ENCODE data around the gene RAB9A. TPM values are rescaled to one million over a fixed set of nuclear protein-coding genes. Genes with fewer than 3 reads are reported as not detected.

Gene RAB9A
- total and polyA plus RNA-seq, 10 of the 15 experiments (the other 5 are each of a cell fraction or from before 2014, with no cell fraction given), result 42.1 to 142 (median 49.9) TPM

GRCh38 chrX:13750204-13750603 is 61.3 kb downstream of the RAB9A start (continued):
- TF ChIP-seq ZNF24 (IDR thresholded peaks at IDR 0.05) (no peak), PBX3 (IDR thresholded peaks at IDR 0.05; ENCODE audit: insufficient replicate concordance, low read depth, low read length) (no peak), CHD2 (IDR thresholded peaks at IDR 0.05; ENCODE audit: borderline replicate concordance, low read depth, low read length) (no peak), SMC3 (IDR thresholded peaks at IDR 0.05; ENCODE audit: borderline replicate concordance, low read length) (peak; percentile 77; the same call in 1 of the 2 replicates), BMI1 (IDR thresholded peaks at IDR 0.05; ENCODE audit: borderline replicate concordance) (no peak), EP300 (IDR thresholded peaks at IDR 0.05; ENCODE audit: borderline replicate concordance in 1 of 2, control insufficient read depth in 1 of 2, low read depth in 2 of 2, low read length in 2 of 2) (no peak), CEBPZ (IDR thresholded peaks at IDR 0.05; ENCODE audit: low read depth, low read length) (no peak), NBN (IDR thresholded peaks at IDR 0.05) (0 out of 2 replicates have a peak, but pooled peaks have one; percentile 16), YY1 (IDR thresholded peaks at IDR 0.05; ENCODE audit: low read depth, low read length) (0 out of 2 replicates have a peak, but pooled peaks have one; percentile 42), MYB (IDR thresholded peaks at IDR 0.05; ENCODE audit: borderline replicate concordance, low read depth, low read length) (no peak), ZNF622 (IDR thresholded peaks at IDR 0.05) (no peak), NFXL1 (IDR thresholded peaks at IDR 0.05; ENCODE audit: borderline replicate concordance) (no peak), POLR2A (IDR thresholded peaks at IDR 0.05; ENCODE audit: low read depth, low read length) (no peak), KDM1A (IDR thresholded peaks at IDR 0.05; ENCODE audit: borderline replicate concordance) (no peak), BCL11A (IDR thresholded peaks at IDR 0.05; ENCODE audit: low read depth, low read length) (no peak), IKZF1 (conservative IDR thresholded peaks at IDR 0.05) (no peak), GABPA (IDR thresholded peaks at IDR 0.05; ENCODE audit: low read depth) (no peak), RELA (IDR thresholded peaks at IDR 0.05; ENCODE audit: borderline replicate concordance, partially characterized antibody) (no peak), IKZF2 (IDR thresholded peaks at IDR 0.05) (no peak), HDAC6 (IDR thresholded peaks at IDR 0.05; ENCODE audit: unreplicated experiment) (no peak)
- TF ChIP-seq, protein P1, sequence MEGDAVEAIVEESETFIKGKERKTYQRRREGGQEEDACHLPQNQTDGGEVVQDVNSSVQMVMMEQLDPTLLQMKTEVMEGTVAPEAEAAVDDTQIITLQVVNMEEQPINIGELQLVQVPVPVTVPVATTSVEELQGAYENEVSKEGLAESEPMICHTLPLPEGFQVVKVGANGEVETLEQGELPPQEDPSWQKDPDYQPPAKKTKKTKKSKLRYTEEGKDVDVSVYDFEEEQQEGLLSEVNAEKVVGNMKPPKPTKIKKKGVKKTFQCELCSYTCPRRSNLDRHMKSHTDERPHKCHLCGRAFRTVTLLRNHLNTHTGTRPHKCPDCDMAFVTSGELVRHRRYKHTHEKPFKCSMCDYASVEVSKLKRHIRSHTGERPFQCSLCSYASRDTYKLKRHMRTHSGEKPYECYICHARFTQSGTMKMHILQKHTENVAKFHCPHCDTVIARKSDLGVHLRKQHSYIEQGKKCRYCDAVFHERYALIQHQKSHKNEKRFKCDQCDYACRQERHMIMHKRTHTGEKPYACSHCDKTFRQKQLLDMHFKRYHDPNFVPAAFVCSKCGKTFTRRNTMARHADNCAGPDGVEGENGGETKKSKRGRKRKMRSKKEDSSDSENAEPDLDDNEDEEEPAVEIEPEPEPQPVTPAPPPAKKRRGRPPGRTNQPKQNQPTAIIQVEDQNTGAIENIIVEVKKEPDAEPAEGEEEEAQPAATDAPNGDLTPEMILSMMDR (IDR thresholded peaks at IDR 0.05 in 2 of 3, conservative IDR thresholded peaks at IDR 0.05 in 1 of 3; ENCODE audit: control insufficient read depth in 2 of 3, extremely low read depth in 1 of 3, insufficient read depth in 1 of 3, low read depth in 3 of 3, low read length in 3 of 3), result peak; percentile 65 to 74 (median 70)
- TF ChIP-seq, protein P2, sequence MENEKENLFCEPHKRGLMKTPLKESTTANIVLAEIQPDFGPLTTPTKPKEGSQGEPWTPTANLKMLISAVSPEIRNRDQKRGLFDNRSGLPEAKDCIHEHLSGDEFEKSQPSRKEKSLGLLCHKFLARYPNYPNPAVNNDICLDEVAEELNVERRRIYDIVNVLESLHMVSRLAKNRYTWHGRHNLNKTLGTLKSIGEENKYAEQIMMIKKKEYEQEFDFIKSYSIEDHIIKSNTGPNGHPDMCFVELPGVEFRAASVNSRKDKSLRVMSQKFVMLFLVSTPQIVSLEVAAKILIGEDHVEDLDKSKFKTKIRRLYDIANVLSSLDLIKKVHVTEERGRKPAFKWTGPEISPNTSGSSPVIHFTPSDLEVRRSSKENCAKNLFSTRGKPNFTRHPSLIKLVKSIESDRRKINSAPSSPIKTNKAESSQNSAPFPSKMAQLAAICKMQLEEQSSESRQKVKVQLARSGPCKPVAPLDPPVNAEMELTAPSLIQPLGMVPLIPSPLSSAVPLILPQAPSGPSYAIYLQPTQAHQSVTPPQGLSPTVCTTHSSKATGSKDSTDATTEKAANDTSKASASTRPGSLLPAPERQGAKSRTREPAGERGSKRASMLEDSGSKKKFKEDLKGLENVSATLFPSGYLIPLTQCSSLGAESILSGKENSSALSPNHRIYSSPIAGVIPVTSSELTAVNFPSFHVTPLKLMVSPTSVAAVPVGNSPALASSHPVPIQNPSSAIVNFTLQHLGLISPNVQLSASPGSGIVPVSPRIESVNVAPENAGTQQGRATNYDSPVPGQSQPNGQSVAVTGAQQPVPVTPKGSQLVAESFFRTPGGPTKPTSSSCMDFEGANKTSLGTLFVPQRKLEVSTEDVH (IDR thresholded peaks at IDR 0.05; ENCODE audit: low read depth, partially characterized antibody), result no peak
